GM19324 (cell line): Measurements from ENCODE around the gene ANXA7.
"Not testable (repeated sequence)": the region's sequence is repeated elsewhere in the genome, so short reads cannot be mapped to it uniquely, and the experiment has no call there.

Experiments
- ATAC-seq: cut with Tn5 transposase; IDR thresholded peaks from one replicate; pipeline ENCODE4 v1.9.1; 2021; ENCODE audit warnings: mild to moderate bottlenecking, moderate library complexity; ENCODE audit not compliant: unreplicated experiment, low FRiP score

ANXA7 gene

DNA sequence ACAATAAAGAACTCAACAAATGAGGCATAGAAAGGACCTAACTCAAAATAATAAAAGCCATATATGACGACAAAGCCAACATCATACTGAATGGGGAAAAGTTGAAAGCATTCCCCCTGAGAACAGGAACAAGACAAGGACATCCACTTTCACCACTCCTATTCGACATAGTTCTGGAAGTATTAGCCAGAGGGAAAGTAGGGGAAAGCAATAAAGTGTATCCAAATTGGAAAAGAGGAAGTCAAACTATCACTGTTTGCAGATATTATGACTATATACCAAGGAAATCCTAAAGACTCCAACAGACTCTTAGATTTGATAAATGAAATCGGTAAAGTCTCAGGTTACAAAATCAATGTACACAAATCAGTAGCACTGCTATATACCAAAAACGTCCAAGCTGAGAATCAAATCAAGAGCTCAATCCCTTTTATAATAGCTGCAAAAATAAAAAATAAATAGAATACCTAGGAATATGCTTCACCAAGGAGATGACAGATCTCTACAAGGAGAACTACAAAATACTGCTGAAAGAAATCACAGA, 4.8 kb downstream of the ANXA7 start:
- ATAC-seq: no peak

DNA sequence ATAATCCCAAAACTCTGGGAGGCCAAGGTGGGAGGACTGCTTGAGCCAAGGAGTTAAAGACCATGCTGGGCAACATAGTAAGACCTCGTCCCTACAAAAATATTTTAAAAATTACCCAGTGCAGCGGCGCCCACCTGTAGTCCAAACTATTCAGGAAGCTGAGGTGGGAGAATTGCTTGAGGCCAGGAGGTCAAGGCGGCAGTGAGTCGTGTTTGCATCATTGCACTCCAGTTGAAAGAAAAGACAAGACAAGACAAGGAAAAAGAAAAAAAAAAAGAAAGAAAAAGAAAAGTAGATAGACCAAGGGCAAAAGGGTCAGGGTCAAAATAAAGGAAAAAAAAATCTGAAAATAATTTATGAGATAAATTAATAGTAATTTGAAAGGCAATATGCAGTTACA, 5.8 kb downstream of the ANXA7 start:
- no peak for ATAC-seq

DNA sequence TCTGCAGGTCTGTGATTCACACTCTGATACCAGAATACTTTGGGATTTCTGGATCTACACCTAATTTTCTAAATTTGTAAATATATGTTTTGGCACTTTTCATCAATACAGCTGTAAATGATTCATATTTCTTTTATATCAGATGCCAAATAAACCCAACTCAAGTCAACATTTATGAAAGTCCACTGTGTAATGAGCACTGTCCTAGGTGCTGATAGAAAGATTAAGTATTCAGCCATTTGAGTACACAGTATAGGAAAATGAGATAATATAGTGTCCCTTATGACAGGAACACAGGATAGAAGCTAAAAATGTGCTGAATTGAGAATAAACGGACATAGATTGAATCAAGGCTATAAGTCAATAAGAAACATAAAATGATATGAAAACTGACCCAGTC, 6.4 kb downstream of the ANXA7 start:
- ATAC-seq: no peak

DNA sequence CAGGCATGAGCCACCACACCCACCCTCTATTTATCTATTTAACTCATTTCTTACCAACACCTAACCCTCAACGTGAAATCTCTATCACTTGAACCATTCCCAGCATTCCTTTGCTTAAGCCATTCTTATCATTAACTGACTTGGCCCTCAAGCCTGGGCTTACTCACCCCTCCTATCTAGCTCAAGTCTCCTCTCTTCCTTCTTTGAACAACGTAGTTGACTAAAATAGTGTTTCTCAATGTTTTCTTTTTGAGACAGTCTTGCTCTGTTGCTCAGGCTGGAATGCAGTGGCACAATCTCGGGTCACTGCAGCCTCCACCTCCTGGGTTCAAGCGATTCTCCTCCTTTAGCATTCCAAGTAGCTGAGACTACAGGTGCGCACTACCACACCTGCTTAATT, 7.0 kb downstream of the ANXA7 start:
- no peak for ATAC-seq

DNA sequence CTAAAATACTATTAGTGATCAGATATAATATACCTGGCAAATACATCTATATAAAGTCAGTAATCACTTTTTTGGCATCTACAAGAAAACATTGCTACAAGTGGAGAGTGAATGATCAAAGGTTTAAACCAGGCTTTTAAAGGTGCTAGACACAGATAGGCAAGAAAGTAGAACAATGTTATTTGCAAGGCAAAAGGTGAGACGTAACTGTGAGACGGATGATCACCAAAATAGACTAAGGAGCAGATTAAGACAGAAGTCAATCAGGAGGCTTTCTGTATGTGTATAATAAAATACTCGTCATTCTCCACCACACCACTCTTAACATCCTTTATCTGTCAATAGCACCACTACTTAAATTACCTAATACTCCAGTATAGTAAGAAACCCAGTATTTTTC, 8.3 kb downstream of the ANXA7 start:
- no peak for ATAC-seq

DNA sequence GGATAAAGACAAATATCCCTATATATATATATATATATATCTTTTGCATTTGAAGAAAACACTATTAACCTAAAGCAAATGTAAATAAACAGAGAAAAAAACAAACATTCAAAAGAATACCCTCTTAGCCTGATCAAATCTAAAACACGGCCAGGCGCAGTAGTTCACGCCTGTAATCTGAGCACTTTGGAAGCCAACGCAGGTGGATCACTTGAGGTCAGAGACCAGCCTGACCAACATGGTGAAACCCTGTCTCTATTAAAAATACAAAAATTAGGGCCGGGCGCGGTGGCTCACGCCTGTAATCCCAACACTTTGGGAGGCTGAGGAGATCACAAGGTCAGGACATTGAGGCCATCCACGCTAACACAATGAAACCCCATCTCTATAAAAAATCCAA, 9.2 kb downstream of the ANXA7 start:
- no peak for ATAC-seq

DNA sequence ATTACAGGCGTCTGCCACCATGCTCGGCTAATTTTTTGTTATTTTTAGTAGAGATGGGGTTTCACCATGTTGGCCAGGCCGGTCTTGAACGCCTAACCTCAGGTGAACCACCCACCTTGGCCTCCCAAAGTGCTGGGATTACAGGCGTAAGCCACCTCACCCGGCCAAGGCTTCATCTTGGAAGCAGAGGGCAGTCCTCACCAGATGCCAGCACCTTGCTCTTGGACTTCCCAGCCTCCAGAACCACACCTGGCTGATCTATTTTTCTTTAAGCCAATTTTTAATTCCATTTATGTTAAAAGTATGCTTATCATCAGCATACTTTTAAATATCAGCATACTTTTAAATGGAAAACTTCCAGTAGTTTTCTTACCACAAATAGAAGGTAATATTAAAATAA, 12.2 kb downstream of the ANXA7 start:
- ATAC-seq: no peak

DNA sequence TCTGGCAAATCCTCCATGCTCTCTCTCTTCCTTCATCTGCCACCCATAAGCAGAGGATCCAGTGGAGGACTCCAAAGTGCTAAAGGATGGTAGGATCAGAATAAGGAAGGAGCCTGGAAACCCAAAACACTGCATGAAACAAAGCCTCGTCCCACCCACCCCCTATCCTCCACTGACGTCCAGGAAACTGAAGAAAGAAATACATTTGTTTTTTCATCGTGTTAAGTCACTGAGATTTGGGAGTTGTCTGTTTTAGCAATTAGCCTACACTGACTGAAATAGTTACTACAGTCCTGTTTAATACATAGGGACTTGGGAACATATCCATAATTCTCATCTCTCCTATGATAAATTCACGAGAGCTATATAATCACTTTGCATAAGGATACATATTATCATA, 14.8 kb downstream of the ANXA7 start:
- no peak for ATAC-seq

DNA sequence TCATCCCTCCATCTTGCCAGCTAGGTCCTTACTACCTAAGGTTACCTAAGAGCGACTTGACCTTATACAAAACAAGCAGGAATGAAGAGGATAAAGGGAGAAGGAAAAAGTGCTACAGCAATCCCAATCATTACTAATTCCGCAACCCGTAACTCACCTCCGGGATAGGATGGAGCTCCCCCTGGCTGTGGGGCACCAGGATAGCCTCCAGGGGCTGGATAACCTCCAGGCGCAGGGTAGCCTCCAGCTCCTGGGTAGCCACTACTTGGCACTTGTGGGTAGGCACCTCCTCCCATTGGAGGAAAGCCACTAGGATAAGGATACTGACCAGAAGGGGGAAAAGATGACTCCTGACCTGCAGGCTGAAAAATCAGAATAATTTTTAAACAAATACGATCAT, 15.8 kb downstream of the ANXA7 start:
- no peak for ATAC-seq

DNA sequence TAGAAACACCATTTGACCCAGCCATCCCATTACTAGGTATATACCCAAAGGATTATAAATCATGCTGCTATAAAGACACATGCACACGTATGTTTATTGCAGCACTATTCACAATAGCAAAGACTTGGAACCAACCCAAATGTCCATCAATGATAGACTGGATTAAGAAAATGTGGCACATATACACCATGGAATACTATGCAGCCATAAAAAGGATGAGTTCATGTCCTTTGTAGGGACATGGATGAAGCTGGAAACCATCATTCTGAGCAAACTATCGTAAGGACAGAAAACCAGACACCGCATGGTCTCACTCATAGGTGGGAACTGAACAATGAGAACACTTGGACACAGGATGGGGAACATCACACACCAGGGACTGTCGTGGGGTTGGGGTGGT, 19.5 kb downstream of the ANXA7 start:
- not testable (repeated sequence) for ATAC-seq

DNA sequence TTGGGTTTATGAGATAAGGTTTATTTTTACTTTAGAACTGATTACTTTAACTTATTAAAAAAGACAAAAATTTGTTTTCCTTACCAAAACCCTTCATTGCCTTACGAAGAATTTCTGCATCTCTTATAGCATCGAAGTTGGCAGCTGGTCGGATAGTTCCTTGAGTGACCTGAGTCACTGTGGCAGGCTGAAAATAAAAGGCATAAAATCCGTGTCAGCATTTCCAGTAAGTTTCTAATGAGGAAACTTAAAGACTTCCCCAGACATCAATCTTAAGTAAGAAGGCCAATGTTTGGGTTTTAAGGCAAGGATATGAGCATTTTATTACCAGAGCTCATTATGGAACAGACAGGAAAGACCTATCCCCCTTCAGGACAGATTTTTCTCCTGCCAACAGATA, 25.6 kb downstream of the ANXA7 start:
- ATAC-seq: no peak

DNA sequence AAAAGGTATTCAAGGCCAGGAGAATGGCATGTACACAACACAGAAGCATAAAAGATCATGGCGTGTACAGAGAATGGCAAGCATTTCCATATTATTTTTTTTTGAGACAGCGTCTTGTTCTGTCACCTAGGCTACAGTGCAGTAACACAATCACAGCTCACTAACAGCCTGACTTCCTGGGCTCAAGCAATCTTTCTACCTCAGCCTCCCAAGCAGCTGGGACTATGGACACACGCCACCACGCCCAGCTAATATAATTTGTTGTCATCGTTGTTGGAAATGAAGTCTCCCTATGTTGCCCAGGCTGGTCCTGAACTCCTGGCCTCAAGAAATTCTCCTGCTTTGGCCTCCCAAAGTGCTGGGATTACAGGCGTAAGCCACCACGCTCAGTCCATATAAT, 27.3 kb downstream of the ANXA7 start:
- ATAC-seq: no peak

DNA sequence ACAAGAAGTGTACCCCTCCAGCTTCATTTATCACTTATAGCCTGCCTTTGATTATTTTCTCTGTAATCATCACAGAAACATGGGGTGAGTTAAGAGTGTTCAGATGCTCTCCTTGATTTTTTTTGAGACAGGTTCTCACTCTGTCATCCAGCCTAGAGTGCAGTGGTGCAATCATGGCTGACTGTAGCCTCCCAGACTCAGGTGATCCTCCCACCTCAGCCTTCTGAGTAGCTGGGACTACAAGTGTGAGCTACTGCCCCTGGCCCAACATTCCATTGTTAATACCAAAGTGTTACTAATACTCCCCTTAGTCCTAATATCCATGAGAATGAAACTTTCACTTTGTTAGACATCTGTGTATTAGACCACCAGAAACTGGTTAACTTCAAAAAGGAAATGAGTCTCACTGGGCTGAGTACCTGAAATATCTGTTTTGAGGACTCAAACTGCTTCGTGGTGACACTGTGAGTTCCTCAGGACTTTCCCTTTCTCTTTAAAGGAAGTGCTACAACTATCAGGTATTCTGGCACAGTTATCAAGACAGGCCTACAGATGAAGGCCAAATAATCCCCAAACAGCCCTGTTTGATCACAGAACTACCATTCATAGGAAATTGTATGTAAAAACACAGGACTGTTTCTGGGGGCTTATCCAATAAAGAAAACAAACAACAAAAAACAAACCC, 34.7 kb downstream of the ANXA7 start:
- no peak for ATAC-seq

DNA sequence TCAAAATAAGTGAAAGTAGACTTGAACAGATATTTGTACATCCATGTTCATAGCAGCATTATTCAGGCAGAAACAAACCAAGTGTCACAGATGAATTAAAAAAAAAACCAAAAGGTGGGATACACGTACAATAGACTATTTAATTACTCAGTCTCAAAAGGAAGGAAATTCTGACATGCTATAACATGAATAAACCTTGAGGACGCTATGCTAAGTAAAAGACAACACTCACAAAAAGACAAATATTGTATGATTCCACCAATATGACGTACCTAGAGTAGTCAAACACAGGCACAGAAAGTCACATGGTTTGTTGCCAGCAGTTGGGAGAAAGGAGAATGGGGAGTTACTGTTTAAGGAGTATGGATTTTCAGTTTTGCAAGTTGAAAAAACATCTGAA, 37.2 kb downstream of the ANXA7 start:
- ATAC-seq: no peak

DNA sequence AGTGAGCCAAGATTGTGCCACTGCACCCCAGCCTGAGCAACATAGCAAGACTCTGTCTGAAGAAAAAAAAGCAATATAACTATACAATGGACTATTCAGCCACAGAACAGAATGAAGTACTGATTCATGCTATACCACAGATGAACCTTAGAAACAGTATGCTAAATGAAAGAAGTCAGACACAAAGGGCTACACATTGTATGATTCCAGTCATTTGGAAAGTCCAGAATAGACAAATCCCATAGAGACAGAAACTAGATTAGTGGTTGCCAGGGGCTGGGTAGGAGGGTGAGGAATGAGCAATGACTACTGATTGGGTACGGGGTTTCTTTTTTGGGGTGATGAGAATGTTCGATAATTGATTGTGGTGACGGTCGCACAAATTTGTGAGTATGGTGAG, 45.6 kb downstream of the ANXA7 start:
- no peak for ATAC-seq

DNA sequence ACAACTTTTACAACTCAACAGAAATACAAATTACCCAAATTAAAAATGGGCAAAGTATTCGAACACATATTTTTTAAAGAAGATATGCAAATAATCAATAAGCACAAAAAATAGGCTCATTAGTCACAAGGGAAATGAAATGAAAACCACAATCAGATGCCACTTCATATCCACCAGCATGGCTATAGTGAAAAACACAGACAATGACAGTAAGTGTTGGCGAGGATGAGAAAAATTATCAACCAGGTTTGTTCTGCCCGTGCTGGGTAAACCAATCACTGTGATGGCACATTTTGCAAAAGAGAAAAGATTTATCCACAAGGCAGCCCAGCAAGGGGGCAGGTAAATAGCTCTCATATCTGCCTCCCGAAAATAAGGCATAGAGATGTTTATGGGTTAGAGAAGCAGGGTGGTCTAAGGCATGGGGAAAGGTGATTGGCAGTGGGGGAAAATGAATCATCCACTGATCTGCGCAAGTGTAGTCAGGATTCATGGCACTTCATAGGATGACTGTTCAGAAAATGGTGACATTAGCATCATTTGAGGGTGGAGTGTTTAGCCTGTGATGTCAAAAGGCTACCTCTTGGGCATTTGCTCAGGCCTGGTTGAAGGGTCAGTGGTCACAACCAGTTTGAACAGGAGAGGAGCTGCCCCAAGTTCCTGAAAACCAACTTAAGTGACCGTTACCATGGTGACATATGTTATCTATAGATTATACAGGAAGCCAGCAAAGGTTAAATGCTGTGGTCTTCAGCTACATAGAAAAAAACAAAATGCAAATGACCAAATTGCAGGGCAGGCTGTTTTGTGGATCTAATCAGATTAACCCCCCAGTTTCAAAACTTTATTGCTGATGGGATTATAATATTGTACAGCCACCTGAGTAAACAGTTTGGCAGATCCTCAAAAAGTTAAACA, 47.2 kb downstream of the ANXA7 start:
- ATAC-seq: no peak

DNA sequence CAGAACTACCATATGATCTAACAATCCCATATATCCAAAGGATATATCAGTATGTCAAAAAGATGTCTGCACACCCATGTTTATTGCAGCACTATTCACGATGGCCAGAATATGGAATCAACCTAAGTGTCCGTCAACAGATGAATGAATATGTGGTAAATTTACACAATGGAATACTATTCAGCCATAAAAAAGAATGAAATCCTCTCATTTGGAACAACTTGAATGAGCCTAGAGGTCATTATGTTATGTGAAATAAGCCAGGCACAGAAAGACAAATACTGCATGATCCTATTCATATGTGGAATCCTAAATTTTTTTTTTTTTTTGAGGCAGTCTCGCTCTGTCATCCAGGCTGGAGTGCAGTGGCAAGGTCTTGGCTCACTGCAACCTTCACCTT, 48.9 kb downstream of the ANXA7 start:
- ATAC-seq: no peak

DNA sequence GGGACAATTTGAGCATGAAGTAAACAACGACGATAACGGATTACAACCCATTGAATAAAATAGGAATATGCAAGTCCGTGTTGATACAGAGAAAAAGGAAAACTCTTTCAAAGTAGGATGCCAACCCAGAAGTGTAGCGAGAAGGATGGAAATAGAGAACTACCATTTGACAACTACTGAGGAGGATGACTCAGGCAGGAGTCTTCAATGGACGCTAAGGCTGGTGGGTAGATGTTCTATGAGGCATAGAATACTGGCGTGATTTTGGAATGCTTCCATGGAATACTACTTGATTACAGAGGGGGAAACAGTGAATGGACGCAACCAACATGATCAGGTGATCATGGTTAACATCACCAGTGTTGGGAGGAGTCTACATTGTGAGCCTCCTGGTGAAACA, 54.4 kb downstream of the ANXA7 start:
- no peak for ATAC-seq

DNA sequence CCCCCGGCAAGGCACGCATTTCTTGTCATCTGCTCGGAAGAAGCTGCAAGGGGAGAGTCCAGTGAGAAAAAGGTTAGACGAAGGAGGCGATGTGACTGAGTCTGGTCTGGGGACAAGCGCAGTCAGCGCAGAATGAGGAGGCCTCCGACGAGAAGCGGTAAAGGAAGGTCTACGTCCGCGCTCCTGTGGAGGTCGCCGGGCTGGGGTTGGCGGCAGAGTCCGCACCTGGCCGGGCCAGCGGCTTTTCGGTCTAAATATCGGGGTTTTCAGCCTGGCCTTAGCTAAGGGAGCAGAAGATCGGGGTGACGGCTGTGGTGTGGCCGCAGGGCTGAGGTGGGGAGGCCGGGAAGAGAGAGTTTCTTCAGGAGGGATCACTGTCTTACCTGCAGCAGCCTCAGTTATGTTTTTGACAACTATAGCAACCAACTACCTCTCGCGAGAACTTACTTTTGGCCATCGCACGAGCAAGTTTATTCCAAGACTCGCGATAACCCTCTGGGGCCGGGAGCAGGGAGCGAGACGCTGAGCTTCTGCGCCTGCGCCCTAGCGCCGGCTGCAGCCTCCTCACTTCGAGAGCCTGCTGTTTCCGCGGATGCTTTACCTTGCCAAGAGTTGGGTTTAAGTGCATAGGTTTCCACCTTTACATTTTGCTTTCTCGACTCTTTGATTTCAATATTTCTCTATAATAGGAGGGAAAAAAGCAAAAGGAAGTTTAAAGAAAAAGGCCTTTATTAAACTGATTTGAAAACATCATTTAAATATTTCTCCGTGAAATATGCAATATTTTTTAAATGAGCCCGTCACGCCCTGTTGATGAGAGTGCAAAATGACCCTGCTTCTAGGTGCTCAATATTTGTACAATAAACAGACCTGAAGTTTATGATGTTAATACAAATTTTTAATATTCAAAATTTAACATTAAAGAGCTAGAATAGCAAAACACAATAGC, 55.3 kb downstream of the ANXA7 start, which contains the start of gene CFAP70:
CFAP70 (minus strand) TSS at position 534 of the 949 bp plus-strand sequence. CDS start 4,068 bp downstream, outside the sequence.
- ATAC-seq: peak; percentile 81

DNA sequence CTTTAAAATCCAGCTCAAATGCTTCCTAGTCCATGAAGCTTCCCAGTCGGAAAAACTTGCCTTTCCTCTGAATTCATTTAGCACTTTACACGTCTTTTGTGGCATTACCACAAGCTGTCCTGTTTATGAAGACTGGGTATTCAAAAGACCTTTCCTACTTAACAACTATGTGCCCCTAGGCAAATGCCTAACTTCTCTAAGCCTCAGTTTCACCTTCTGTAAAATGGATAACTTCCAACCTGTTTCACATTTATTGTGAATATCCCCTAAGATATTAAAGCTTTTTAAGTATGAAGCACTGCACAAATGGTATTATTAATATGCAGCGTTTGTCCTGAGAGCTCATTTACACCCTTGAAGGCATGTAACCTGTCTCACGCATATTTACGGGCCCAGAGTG, 56.0 kb downstream of the ANXA7 start:
- ATAC-seq: no peak

DNA sequence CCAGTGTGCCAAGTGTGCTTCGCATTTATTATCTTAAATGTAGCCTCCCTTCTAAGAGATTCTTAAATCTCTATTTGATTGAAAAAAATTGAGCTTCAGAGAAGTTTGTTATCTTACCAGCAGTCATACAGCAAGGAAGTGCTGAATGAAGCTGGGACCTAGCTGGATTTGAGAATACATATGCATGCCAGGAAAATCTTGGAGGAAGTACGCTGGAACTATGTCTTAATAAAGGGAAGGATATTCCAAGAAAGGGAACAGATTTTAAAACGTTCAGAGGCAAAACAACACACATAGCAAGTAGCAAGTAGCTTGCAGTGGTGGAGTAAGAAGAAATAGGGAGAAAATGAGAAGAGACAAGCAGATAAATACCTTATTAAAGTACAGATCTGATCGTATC, 56.7 kb downstream of the ANXA7 start:
- ATAC-seq: no peak
